Stromal cell of bone marrow (primary cell): ENCODE data around the gene ADGRD1.

Experiments used
- DNase-seq: peaks from one replicate; pipeline ENCODE4 v3.0.0-alpha.2; 2012; ENCODE audit warnings: low read depth

ADGRD1 gene

GRCh38 chr12:131164096-131164872 lies 210.6 kb downstream of the ADGRD1 start:
- DNase-seq: no peak

GRCh38 chr12:131166717-131167116 lies 213.0 kb downstream of the ADGRD1 start:
- no peak for DNase-seq

- DNase-seq: no peak
Observed at GRCh38 chr12:131167334-131167733, 213.6 kb downstream of the ADGRD1 start.

- no peak for DNase-seq
Observed at GRCh38 chr12:131171029-131171428, 217.3 kb downstream of the ADGRD1 start.

- no peak for DNase-seq
Observed at GRCh38 chr12:131174901-131175300, 221.2 kb downstream of the ADGRD1 start.

GRCh38 chr12:131176266-131176665 lies 222.6 kb downstream of the ADGRD1 start:
- DNase-seq: no peak

- no peak for DNase-seq
Observed at GRCh38 chr12:131176926-131177325, 223.2 kb downstream of the ADGRD1 start.

- DNase-seq: no peak
Observed at GRCh38 chr12:131177599-131177998, 223.9 kb downstream of the ADGRD1 start.

GRCh38 chr12:131187602-131188001 lies 233.9 kb downstream of the ADGRD1 start:
- no peak for DNase-seq

GRCh38 chr12:131188131-131189050 lies 234.7 kb downstream of the ADGRD1 start:
- DNase-seq: no peak

GRCh38 chr12:131189781-131190180 lies 236.1 kb downstream of the ADGRD1 start:
- DNase-seq: no peak

- DNase-seq: no peak
Observed at GRCh38 chr12:131190965-131191364, 237.3 kb downstream of the ADGRD1 start.
